HepG2 (cell line): ENCODE data around the gene TM4SF1. TPM values are rescaled to one million over a fixed set of nuclear protein-coding genes. Genes with fewer than 3 reads are reported as not detected.

Experiments used
- ATAC-seq: fragments of 200-7000 bp; cut with Tn5 transposase; 3 replicates; pipeline ENCODE4 v1.9.1; 2020; ENCODE audit warnings: mild to moderate bottlenecking, moderate library complexity
- BruUV-seq: library from RNA; stranded (reverse); fragments of 400-500 nt; replicated peaks from 2 replicates; lab custom pipeline; 2021; lab: Mats Ljungman, UMichigan
- CTCF ChIA-PET: fragments of 300-600 bp; formaldehyde crosslinking; extraction: SDS; loops from one replicate; lab custom pipeline; 2021; ENCODE audit warnings: low total read pairs, inconsistent platforms, low intra/inter-chr PET ratio; lab: Yijun Ruan, JAX
- POLR2A ChIA-PET: fragments of 350-600 bp; sonication (Branson Sonifier 250); formaldehyde crosslinking; loops from one replicate; lab custom pipeline; 2020; ENCODE audit warnings: antibody characterized with exemption, inconsistent platforms; lab: Yijun Ruan, JAX
- DNase-seq: peaks from one replicate; pipeline ENCODE4 v3.0.0-alpha.2; 2015; ENCODE audit warnings: low spot score
- FAIRE-seq: peaks from 3 replicates; lab custom pipeline; 2011; peaks lifted over from hg19 to GRCh38; lab: Jason Lieb, UNC
- H2AFZ ChIP-seq: one replicate; pipeline ENCODE4 v1.6.1; 2011; ENCODE audit warnings: low read length, inconsistent platforms
- H3K27ac ChIP-seq: fragments of 300-600 bp; 3 replicates; pipeline ENCODE4 v1.8.0; 2011; ENCODE audit warnings: mixed run types, mild to moderate bottlenecking, mixed read lengths, low read length, inconsistent platforms; ENCODE audit not compliant: insufficient read depth; ENCODE audit errors: extremely low read length
- H3K27me3 ChIP-seq, 2 experiments: fragments of 200-600 bp in 1 of 2; 2 replicates in 1 of 2; 3 replicates in 1 of 2; pipeline versions ENCODE4 v1.6.0 to v1.8.0; 2011; ENCODE audit warnings: low read length in 2 of 2, mild to moderate bottlenecking in 2 of 2, moderate library complexity in 2 of 2, inconsistent platforms in 1 of 2; ENCODE audit not compliant: insufficient read depth in 2 of 2, control insufficient read depth in 1 of 2
- H3K36me3 ChIP-seq, 2 experiments: fragments of 200-600 bp in 1 of 2; replicated peaks in 1 of 2; 2 replicates in 1 of 2; 3 replicates in 1 of 2; pipeline versions ENCODE4 v1.5.1 to v1.8.0; 2011; ENCODE audit warnings: low read length in 2 of 2, inconsistent platforms in 1 of 2; ENCODE audit not compliant: insufficient read depth in 2 of 2, control insufficient read depth in 1 of 2
- H3K4me1 ChIP-seq: 2 replicates; pipeline ENCODE4 v1.5.1; 2012; ENCODE audit warnings: low read length, inconsistent platforms; ENCODE audit not compliant: insufficient read depth
- H3K4me2 ChIP-seq: 2 replicates; pipeline ENCODE4 v1.6.0; 2011; ENCODE audit warnings: low read depth, low read length, inconsistent platforms
- H3K4me3 ChIP-seq, 3 experiments: fragments of 200-600 bp in 1 of 3; sonication (generic), shearing (Covaris generic) in 1 of 3; replicated peaks in 1 of 3; 2 replicates each; pipeline ENCODE4 v1.5.1; 2011 to 2016; ENCODE audit warnings: low read length in 3 of 3, inconsistent platforms in 2 of 3, low read depth in 2 of 3, mild to moderate bottlenecking in 2 of 3, control low read depth in 1 of 3, mixed read lengths in 1 of 3; ENCODE audit not compliant: insufficient read depth in 1 of 3
- H3K79me2 ChIP-seq: one replicate; pipeline ENCODE4 v1.6.1; 2011; ENCODE audit warnings: low read length, inconsistent platforms; ENCODE audit not compliant: insufficient read depth
- H3K9ac ChIP-seq: 2 replicates; pipeline ENCODE4 v1.6.0; 2011; ENCODE audit warnings: mild to moderate bottlenecking, low read depth, low read length, inconsistent platforms; ENCODE audit not compliant: insufficient read depth
- H3K9me3 ChIP-seq: 2 replicates; pipeline ENCODE4 v1.5.1; 2012; ENCODE audit warnings: mild to moderate bottlenecking, low read length
- H4K20me1 ChIP-seq: 2 replicates; pipeline ENCODE4 v1.6.0; 2011; ENCODE audit warnings: inconsistent platforms, mild to moderate bottlenecking, low read length, moderate library complexity; ENCODE audit not compliant: insufficient read depth
- AHR ChIP-seq: IDR thresholded peaks from 2 replicates; pipeline ENCODE4 v1.6.1; 2018; ENCODE audit warnings: missing genetic modification reagents, missing compliant biosample characterization
- ARNT ChIP-seq: fragments of 450-650 bp; IDR thresholded peaks from 2 replicates; pipeline ENCODE4 v1.6.1; 2017
- ELF1 ChIP-seq: sonication (generic); formaldehyde crosslinking; IDR thresholded peaks from 2 replicates; pipeline ENCODE4 v1.4.0; 2020; ENCODE audit warnings: missing genetic modification reagents
- FOXO4 ChIP-seq: sonication (generic); formaldehyde crosslinking; conservative IDR thresholded peaks from 2 replicates; pipeline ENCODE4 v1.8.1; 2023; ENCODE audit warnings: missing genetic modification reagents
- GFI1 ChIP-seq: sonication (generic); formaldehyde crosslinking; IDR thresholded peaks from 2 replicates; pipeline ENCODE4 v1.5.0; 2020; ENCODE audit warnings: missing genetic modification reagents, mild to moderate bottlenecking, borderline replicate concordance
- HMG20A ChIP-seq: IDR thresholded peaks from 2 replicates; pipeline ENCODE4 v1.6.1; 2016; ENCODE audit warnings: borderline replicate concordance
- HMG20B ChIP-seq: conservative IDR thresholded peaks from 2 replicates; pipeline ENCODE4 v1.6.1; 2016; ENCODE audit warnings: missing genetic modification reagents, missing compliant biosample characterization
- KAT8 ChIP-seq: IDR thresholded peaks from 2 replicates; pipeline ENCODE4 v1.6.1; 2016; ENCODE audit warnings: missing genetic modification reagents, missing compliant biosample characterization
- NCOR1 ChIP-seq: fragments of 200-600 bp; sonication (generic); IDR thresholded peaks from 2 replicates; pipeline ENCODE4 v1.7.0; 2017; ENCODE audit warnings: antibody characterized with exemption, low read length, borderline replicate concordance
- NFE2L1 ChIP-seq: sonication (generic); formaldehyde crosslinking; IDR thresholded peaks from 2 replicates; pipeline ENCODE4 v1.4.0; 2020; ENCODE audit warnings: missing genetic modification reagents, mild to moderate bottlenecking, borderline replicate concordance
- NKX3-1 ChIP-seq: sonication (generic); formaldehyde crosslinking; IDR thresholded peaks from 2 replicates; pipeline ENCODE4 v1.5.0; 2020; ENCODE audit warnings: missing genetic modification reagents
- POLR2AphosphoS5 ChIP-seq: IDR thresholded peaks from 2 replicates; pipeline ENCODE4 v1.6.1; 2012; ENCODE audit warnings: low read depth, low read length
- POLR2G ChIP-seq: fragments of 200-400 bp; formaldehyde crosslinking; IDR thresholded peaks from 2 replicates; pipeline ENCODE4 v1.6.1; 2018; ENCODE audit warnings: mild to moderate bottlenecking, low read depth, low read length, moderate library complexity
- SP2 ChIP-seq: sonication (generic); formaldehyde crosslinking; IDR thresholded peaks from 2 replicates; pipeline ENCODE4 v1.5.1; 2020; ENCODE audit warnings: mild to moderate bottlenecking, missing genetic modification reagents
- TRIM22 ChIP-seq: fragments of 450-650 bp; IDR thresholded peaks from 2 replicates; pipeline ENCODE4 v1.6.1; 2017
- ZC3H4 ChIP-seq: sonication (generic); formaldehyde crosslinking; IDR thresholded peaks from 2 replicates; pipeline ENCODE4 v1.4.0; 2020; ENCODE audit warnings: missing genetic modification reagents, borderline replicate concordance
- ZKSCAN1 ChIP-seq: fragments of 150-350 bp; IDR thresholded peaks from 2 replicates; pipeline ENCODE4 v1.6.1; 2014; ENCODE audit warnings: low read length
- ZMAT5 ChIP-seq: sonication (generic); formaldehyde crosslinking; IDR thresholded peaks from 2 replicates; pipeline ENCODE4 v1.5.0; 2020; ENCODE audit warnings: mild to moderate bottlenecking, low read depth, missing genetic modification reagents, borderline replicate concordance
- ZMYM3 ChIP-seq: sonication (generic); formaldehyde crosslinking; IDR thresholded peaks from 2 replicates; pipeline ENCODE4 v1.5.1; 2020; ENCODE audit warnings: mild to moderate bottlenecking, missing genetic modification reagents
- ZNF30 ChIP-seq: sonication (generic); formaldehyde crosslinking; IDR thresholded peaks from 2 replicates; pipeline ENCODE4 v1.5.0; 2020; ENCODE audit warnings: mild to moderate bottlenecking, missing genetic modification reagents
- ZNF563 ChIP-seq: sonication (generic); formaldehyde crosslinking; IDR thresholded peaks from 2 replicates; pipeline ENCODE4 v1.8.0; 2022; ENCODE audit warnings: mild to moderate bottlenecking, moderate library complexity, missing genetic modification reagents
- ZNF607 ChIP-seq: sonication (generic); formaldehyde crosslinking; IDR thresholded peaks from 2 replicates; pipeline ENCODE4 v1.5.1; 2020; ENCODE audit warnings: missing genetic modification reagents, mild to moderate bottlenecking, borderline replicate concordance
- ZNF780A ChIP-seq: sonication (generic); formaldehyde crosslinking; IDR thresholded peaks from 2 replicates; pipeline ENCODE4 v1.8.0; 2022; ENCODE audit warnings: mild to moderate bottlenecking, missing genetic modification reagents, moderate library complexity
- WGBS: methylation state at CpG from one replicate; pipeline ENCODE4 v1.1.6; 2017; ENCODE audit warnings: low lambda C conversion rate; 5-methylcytosine and 5-hydroxymethylcytosine counted together
- in situ Hi-C: cut with HindIII; loops from 2 replicates; pipeline ENCODE4 v1.10.0; 2017; ENCODE audit warnings: low pct_unique_long_range_greater_than_20kb; ENCODE audit not compliant: extremely low pct_ligation_motif_present
- intact Hi-C: fragments of 100-400 bp; cut with micrococcal nuclease; formaldehyde crosslinking; loops from one replicate; pipeline ENCODE4 v1.10.0; 2022; ENCODE audit not compliant: unreplicated experiment
- polyA plus RNA-seq, 8 experiments: library from polyadenylated mRNA; depleted of rRNA in 3 of 8; stranded (reverse) in 7 of 8; unstranded in 1 of 8; fragments of >200 nt; fragmentation: Illumina TruSeq in 4 of 8; extraction: Trizol in 4 of 8; gene quantifications; 2 replicates each; pipeline versions ENCODE4 v1.2.1 to v1.2.3, GENCODE V29; 2011 to 2016; ENCODE audit warnings: low read depth in 4 of 8, missing spikeins in 1 of 8, mixed read lengths in 1 of 8; ENCODE audit not compliant: insufficient read depth in 1 of 8
- total RNA-seq, 5 experiments: library from RNA; depleted of rRNA; stranded (reverse); fragments of >200 nt; fragmentation: Illumina TruSeq; extraction: Trizol; gene quantifications; 2 replicates each; pipeline ENCODE4 v1.2.3, GENCODE V29; 2016; ENCODE audit warnings: low read depth in 1 of 5
- TF ChIP-seq, protein P1 (sequence below): sonication (generic); formaldehyde crosslinking; conservative IDR thresholded peaks from 2 replicates; pipeline ENCODE4 v1.4.0; 2020; ENCODE audit warnings: missing genetic modification reagents

The TM4SF1 gene
- total and polyA plus RNA-seq, 2 of the 13 experiments (the other 11 are each of a cell fraction or from before 2014, with no cell fraction given): 431 to 1,359 TPM

DNA sequence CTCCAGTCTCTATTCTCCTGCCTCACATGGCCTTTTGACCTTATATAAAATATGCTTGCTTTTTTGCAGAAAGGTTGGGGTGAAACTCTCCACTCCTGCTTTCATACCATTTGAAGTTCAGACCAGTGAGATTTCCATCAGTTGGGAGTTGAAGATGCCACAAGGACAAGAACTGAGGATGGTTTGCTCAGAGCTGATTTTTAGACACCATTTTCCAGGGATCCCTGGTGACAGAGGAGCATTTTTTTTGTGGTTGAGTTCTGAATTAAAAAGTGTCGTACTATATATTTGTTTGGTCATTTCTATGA, 8.8 kb upstream of the TM4SF1 start:
- ATAC-seq (no peak), DNase-seq (no peak), FAIRE-seq (peak; percentile 4)
- 0% methylated on average over 1 of the region's 1 CpG for WGBS
- no peaks in the 10 kb centered on the region; a peak in 1 of 5 replicates for H3K27me3 ChIP-seq
- no peaks in the 10 kb centered on the region for H3K9me3 ChIP-seq
- H4K20me1 ChIP-seq: no peaks in the 10 kb centered on the region
- H3K9ac ChIP-seq: peak overlapping the region; percentile 98
- CTCF ChIA-PET: no interaction called here
- in situ Hi-C loops (no loop called here), intact Hi-C loops (loop anchor here (2.0 to 5.0 kb wide), 2 partner anchors 17 to 164 kb away; partner anchors contain the start of gene CP)
- POLR2A ChIA-PET: interaction anchor here (1.2 to 8.2 kb wide), 8 partner anchors 12 to 93 kb away, joined by 5 to 265 read pairs (median 19); partner anchors contain the start of genes TM4SF1 and TM4SF4
- BruUV-seq: TSS peak; percentile 94
- H2AFZ ChIP-seq: no peak overlapping the region
- H3K4me1 ChIP-seq: peaks cover 95% of the 10 kb centered on the region
- no peaks in the 10 kb centered on the region for H3K36me3 ChIP-seq
- peak overlapping the region; percentile 29 to 66 (median 43); a peak in 4 of 6 replicates for H3K4me3 ChIP-seq
- H3K27ac ChIP-seq: peak overlapping the region; percentile 100
- peaks cover 33% of the 10 kb centered on the region for H3K79me2 ChIP-seq
- H3K4me2 ChIP-seq: peak overlapping the region; percentile 91
- peak; percentile 69 for TF ChIP-seq POLR2G
- no peak for TF ChIP-seq KAT8 (CRISPR knock-in tag)
- TF ChIP-seq HMG20B (CRISPR knock-in tag): no peak
- TF ChIP-seq NCOR1: no peak
- no peak for TF ChIP-seq AHR
- TF ChIP-seq ZNF780A (CRISPR knock-in tag): no peak
- no peak for TF ChIP-seq ZMYM3 (CRISPR knock-in tag)
- peak; percentile 99 for TF ChIP-seq ZC3H4 (CRISPR knock-in tag)
- no peak for TF ChIP-seq NFE2L1
- no peak for TF ChIP-seq GFI1 (CRISPR knock-in tag)
- TF ChIP-seq FOXO4: no peak
- no peak for TF ChIP-seq ZNF30
- no peak for TF ChIP-seq ZNF607 (CRISPR knock-in tag)
- TF ChIP-seq ELF1 (CRISPR knock-in tag): no peak
- TF ChIP-seq, protein P1, sequence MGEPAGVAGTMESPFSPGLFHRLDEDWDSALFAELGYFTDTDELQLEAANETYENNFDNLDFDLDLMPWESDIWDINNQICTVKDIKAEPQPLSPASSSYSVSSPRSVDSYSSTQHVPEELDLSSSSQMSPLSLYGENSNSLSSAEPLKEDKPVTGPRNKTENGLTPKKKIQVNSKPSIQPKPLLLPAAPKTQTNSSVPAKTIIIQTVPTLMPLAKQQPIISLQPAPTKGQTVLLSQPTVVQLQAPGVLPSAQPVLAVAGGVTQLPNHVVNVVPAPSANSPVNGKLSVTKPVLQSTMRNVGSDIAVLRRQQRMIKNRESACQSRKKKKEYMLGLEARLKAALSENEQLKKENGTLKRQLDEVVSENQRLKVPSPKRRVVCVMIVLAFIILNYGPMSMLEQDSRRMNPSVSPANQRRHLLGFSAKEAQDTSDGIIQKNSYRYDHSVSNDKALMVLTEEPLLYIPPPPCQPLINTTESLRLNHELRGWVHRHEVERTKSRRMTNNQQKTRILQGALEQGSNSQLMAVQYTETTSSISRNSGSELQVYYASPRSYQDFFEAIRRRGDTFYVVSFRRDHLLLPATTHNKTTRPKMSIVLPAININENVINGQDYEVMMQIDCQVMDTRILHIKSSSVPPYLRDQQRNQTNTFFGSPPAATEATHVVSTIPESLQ (CRISPR knock-in tag): no peak
- no peak for TF ChIP-seq ZNF563 (CRISPR knock-in tag)
- TF ChIP-seq POLR2AphosphoS5: peak; percentile 68
- TF ChIP-seq SP2: no peak
- no peak for TF ChIP-seq TRIM22
- no peak for TF ChIP-seq ZMAT5 (CRISPR knock-in tag)
- no peak for TF ChIP-seq ARNT
- no peak for TF ChIP-seq HMG20A (CRISPR knock-in tag)
- TF ChIP-seq NKX3-1: no peak
- TF ChIP-seq ZKSCAN1: no peak
